ENCODE data around the gene AKAP12.
"Not testable (repeated sequence)": the region's sequence is repeated elsewhere in the genome, so short reads cannot be mapped to it uniquely, and the experiment has no call there.

The AKAP12 gene

GRCh38 chr6:151339369-151339768 lies 99.6 kb downstream of the AKAP12 start:
- Histone ChIP-seq H3K27me3 (ENCODE audit: insufficient read depth, low read length, poor library complexity, severe bottlenecking) (no peaks in the 10 kb centered on the region), H3K4me1 (ENCODE audit: insufficient read depth, low read length, poor library complexity, severe bottlenecking) (no peaks in the 10 kb centered on the region), H3K4me3 (ENCODE audit: low read length, poor library complexity, severe bottlenecking) (no peak overlapping the region), H3K79me2 (ENCODE audit: insufficient read depth, low read length) (no peaks in the 10 kb centered on the region), H3K9me2 (replicated peaks; ENCODE audit: low read depth, low read length) (no peaks in the 10 kb centered on the region), H3K4me2 (ENCODE audit: low read depth, low read length, poor library complexity, severe bottlenecking) (no peak overlapping the region), H3K36me3 (ENCODE audit: insufficient read depth, low read length) (no peaks in the 10 kb centered on the region), H3K9ac (ENCODE audit: low read depth, low read length, poor library complexity, severe bottlenecking) (no peak overlapping the region), H3F3A (ENCODE audit: low read depth) (no peaks in the 10 kb centered on the region), H3K9me3 (ENCODE audit: insufficient read depth, low read depth, low read length) (no peaks in the 10 kb centered on the region), H2AFZ (ENCODE audit: low read length) (no peak overlapping the region), H4K20me1 (ENCODE audit: insufficient read depth, low read length, poor library complexity, severe bottlenecking) (no peaks in the 10 kb centered on the region)
- no peak for TF ChIP-seq EZH2phosphoT487 (IDR thresholded peaks at IDR 0.05; ENCODE audit: borderline replicate concordance)
- no peak for TF ChIP-seq CTCF (conservative IDR thresholded peaks at IDR 0.05; ENCODE audit: low read length)

GRCh38 chr6:151340219-151340978 lies 100.6 kb downstream of the AKAP12 start:
- Histone ChIP-seq H3K4me2 (ENCODE audit: low read depth, low read length, poor library complexity, severe bottlenecking) (no peak overlapping the region), H3K79me2 (ENCODE audit: insufficient read depth, low read length) (no peaks in the 10 kb centered on the region), H3K9ac (ENCODE audit: low read depth, low read length, poor library complexity, severe bottlenecking) (no peak overlapping the region), H3F3A (ENCODE audit: low read depth) (no peaks in the 10 kb centered on the region), H3K27me3 (ENCODE audit: insufficient read depth, low read length, poor library complexity, severe bottlenecking) (no peaks in the 10 kb centered on the region), H3K9me2 (replicated peaks; ENCODE audit: low read depth, low read length) (no peaks in the 10 kb centered on the region), H2AFZ (ENCODE audit: low read length) (no peak overlapping the region), H3K36me3 (ENCODE audit: insufficient read depth, low read length) (no peaks in the 10 kb centered on the region), H3K9me3 (ENCODE audit: insufficient read depth, low read depth, low read length) (no peaks in the 10 kb centered on the region), H3K4me3 (ENCODE audit: low read length, poor library complexity, severe bottlenecking) (no peak overlapping the region), H3K4me1 (ENCODE audit: insufficient read depth, low read length, poor library complexity, severe bottlenecking) (no peaks in the 10 kb centered on the region), H4K20me1 (ENCODE audit: insufficient read depth, low read length, poor library complexity, severe bottlenecking) (no peaks in the 10 kb centered on the region)
- TF ChIP-seq EZH2phosphoT487 (IDR thresholded peaks at IDR 0.05; ENCODE audit: borderline replicate concordance) = no peak
- no peak for TF ChIP-seq CTCF (conservative IDR thresholded peaks at IDR 0.05; ENCODE audit: low read length)

GRCh38 chr6:151341476-151342195 lies 101.9 kb downstream of the AKAP12 start:
- no peak overlapping the region for H3K9ac ChIP-seq (ENCODE audit: low read depth, low read length, poor library complexity, severe bottlenecking)
- H3K36me3 ChIP-seq (ENCODE audit: insufficient read depth, low read length) = no peaks in the 10 kb centered on the region
- H3K79me2 ChIP-seq (ENCODE audit: insufficient read depth, low read length) = no peaks in the 10 kb centered on the region
- H3K9me3 ChIP-seq (ENCODE audit: insufficient read depth, low read depth, low read length) = no peaks in the 10 kb centered on the region
- H3K4me1 ChIP-seq (ENCODE audit: insufficient read depth, low read length, poor library complexity, severe bottlenecking) = no peaks in the 10 kb centered on the region
- H3K9me2 ChIP-seq (replicated peaks; ENCODE audit: low read depth, low read length) = no peaks in the 10 kb centered on the region
- H3K4me3 ChIP-seq (ENCODE audit: low read length, poor library complexity, severe bottlenecking) = no peak overlapping the region
- no peak for TF ChIP-seq EZH2phosphoT487 (IDR thresholded peaks at IDR 0.05; ENCODE audit: borderline replicate concordance)
- TF ChIP-seq CTCF (conservative IDR thresholded peaks at IDR 0.05; ENCODE audit: low read length) = no peak
- no peak overlapping the region for H2AFZ ChIP-seq (ENCODE audit: low read length)
- H3K27me3 ChIP-seq (ENCODE audit: insufficient read depth, low read length, poor library complexity, severe bottlenecking) = no peaks in the 10 kb centered on the region
- H4K20me1 ChIP-seq (ENCODE audit: insufficient read depth, low read length, poor library complexity, severe bottlenecking) = no peaks in the 10 kb centered on the region
- H3K4me2 ChIP-seq (ENCODE audit: low read depth, low read length, poor library complexity, severe bottlenecking) = no peak overlapping the region
- no peaks in the 10 kb centered on the region for H3F3A ChIP-seq (ENCODE audit: low read depth)

GRCh38 chr6:151342750-151343149 lies 103.0 kb downstream of the AKAP12 start:
- H3K4me3 ChIP-seq (ENCODE audit: low read length, poor library complexity, severe bottlenecking); H3K9me2 ChIP-seq (replicated peaks; ENCODE audit: low read depth, low read length); H4K20me1 ChIP-seq (ENCODE audit: insufficient read depth, low read length, poor library complexity, severe bottlenecking); H3K4me2 ChIP-seq (ENCODE audit: low read depth, low read length, poor library complexity, severe bottlenecking); H3K27me3 ChIP-seq (ENCODE audit: insufficient read depth, low read length, poor library complexity, severe bottlenecking); H3F3A ChIP-seq (ENCODE audit: low read depth); H3K9ac ChIP-seq (ENCODE audit: low read depth, low read length, poor library complexity, severe bottlenecking); H3K79me2 ChIP-seq (ENCODE audit: insufficient read depth, low read length); H3K4me1 ChIP-seq (ENCODE audit: insufficient read depth, low read length, poor library complexity, severe bottlenecking); H3K9me3 ChIP-seq (ENCODE audit: insufficient read depth, low read depth, low read length); H2AFZ ChIP-seq (ENCODE audit: low read length); H3K36me3 ChIP-seq (ENCODE audit: insufficient read depth, low read length): not testable (repeated sequence)

All from Loucy (cell line).